ENCODE measurements around the gene CDH8.

DNA sequence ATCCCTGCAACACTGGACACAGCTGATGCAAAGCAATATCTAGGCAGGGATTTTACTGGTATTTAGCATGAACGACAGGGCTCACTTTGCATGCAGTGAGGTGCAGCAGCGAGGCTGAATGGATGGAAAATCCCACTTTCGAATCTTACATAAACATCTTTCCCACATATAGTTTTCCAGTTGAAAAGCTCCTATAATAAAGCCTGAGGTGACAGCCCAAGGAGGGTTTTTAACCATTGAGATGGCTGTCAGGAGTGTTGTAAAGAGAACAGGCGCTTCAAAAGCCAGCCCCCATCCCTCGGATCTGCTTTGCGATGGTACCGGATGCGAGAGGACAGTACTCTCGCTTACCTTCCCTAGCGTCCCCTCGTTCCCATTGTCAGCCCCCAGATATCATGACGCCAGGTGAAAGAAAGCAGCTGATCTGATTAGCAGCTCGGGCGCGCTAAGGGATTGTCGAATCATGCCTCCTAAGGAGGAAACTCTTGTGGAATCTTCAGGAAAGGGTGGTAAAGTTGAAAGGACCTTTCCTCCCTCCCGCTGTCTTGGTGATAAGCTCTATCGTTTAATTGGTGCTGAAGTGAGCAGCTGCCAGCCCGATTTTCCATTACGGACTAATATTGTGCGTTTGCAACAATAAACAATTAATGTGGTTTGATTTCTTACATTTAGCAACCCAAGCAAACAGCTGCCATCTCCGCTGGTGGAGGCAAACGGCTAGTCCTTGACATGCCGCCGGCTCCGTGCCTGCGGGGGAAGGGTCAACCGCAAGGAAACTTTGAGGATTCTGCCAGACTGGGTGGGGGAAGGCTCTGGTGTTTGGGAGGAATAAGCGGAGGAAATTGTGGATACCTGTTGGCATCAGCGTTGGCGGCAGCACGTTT is 1.8 kb downstream of the CDH8 start:
- TF ChIP-seq, protein P1, sequence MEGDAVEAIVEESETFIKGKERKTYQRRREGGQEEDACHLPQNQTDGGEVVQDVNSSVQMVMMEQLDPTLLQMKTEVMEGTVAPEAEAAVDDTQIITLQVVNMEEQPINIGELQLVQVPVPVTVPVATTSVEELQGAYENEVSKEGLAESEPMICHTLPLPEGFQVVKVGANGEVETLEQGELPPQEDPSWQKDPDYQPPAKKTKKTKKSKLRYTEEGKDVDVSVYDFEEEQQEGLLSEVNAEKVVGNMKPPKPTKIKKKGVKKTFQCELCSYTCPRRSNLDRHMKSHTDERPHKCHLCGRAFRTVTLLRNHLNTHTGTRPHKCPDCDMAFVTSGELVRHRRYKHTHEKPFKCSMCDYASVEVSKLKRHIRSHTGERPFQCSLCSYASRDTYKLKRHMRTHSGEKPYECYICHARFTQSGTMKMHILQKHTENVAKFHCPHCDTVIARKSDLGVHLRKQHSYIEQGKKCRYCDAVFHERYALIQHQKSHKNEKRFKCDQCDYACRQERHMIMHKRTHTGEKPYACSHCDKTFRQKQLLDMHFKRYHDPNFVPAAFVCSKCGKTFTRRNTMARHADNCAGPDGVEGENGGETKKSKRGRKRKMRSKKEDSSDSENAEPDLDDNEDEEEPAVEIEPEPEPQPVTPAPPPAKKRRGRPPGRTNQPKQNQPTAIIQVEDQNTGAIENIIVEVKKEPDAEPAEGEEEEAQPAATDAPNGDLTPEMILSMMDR (IDR thresholded peaks at IDR 0.05; ENCODE audit: low read length): no peak
- no peak for TF ChIP-seq EZH2 (optimal IDR thresholded peaks at IDR 0.05; ENCODE audit: low read depth, low read length)
